Activated naive CD8-positive, alpha-beta T cell treated with anti-CD3 and anti-CD28 coated beads, Interleukin-2, amount 10 ng/mL, durations not matched to agents 7 days and 5 days (primary cell): ENCODE results near the gene MROH2A. TPM values are rescaled to one million over a fixed set of nuclear protein-coding genes. Genes with fewer than 3 reads are reported as not detected.

Experiments
- ATAC-seq: fragments of 150-1000 bp; cut with Tn5 transposase; one replicate; pipeline ENCODE4 v1.10.0; 2021; ENCODE audit warnings: low read depth, moderate library complexity
- POLR2A ChIA-PET: fragments of 350-600 bp; sonication (Branson Sonifier 250); formaldehyde crosslinking; loops from one replicate; lab custom pipeline; 2021; ENCODE audit warnings: antibody characterized with exemption; lab: Charles Lee
- DNase-seq: peaks from one replicate; pipeline ENCODE4 v3.0.0; 2021
- H3K27ac Mint-ChIP-seq: one replicate; pipeline ENCODE4 v1.8.0; 2022; ENCODE audit warnings: mild to moderate bottlenecking, mixed read lengths
- H3K27me3 Mint-ChIP-seq: one replicate; pipeline ENCODE4 v1.8.0; 2022; ENCODE audit warnings: mild to moderate bottlenecking, moderate library complexity, mixed read lengths
- H3K36me3 Mint-ChIP-seq: one replicate; pipeline ENCODE4 v1.8.0; 2021; ENCODE audit warnings: mild to moderate bottlenecking, mixed read lengths
- H3K4me1 Mint-ChIP-seq: one replicate; pipeline ENCODE4 v1.8.0; 2021; ENCODE audit warnings: mixed read lengths
- H3K4me3 Mint-ChIP-seq: one replicate; pipeline ENCODE4 v1.8.0; 2022; ENCODE audit warnings: mild to moderate bottlenecking, moderate library complexity, mixed read lengths
- H3K9me3 Mint-ChIP-seq: one replicate; pipeline ENCODE4 v1.8.0; 2021; ENCODE audit warnings: mixed read lengths
- total RNA-seq, 2 experiments: library from RNA; stranded (reverse); gene quantifications; one replicate each; pipeline ENCODE4 v1.2.3, GENCODE V29; 2021

MROH2A gene
- total RNA-seq, 2 experiments from 2014 or later, result not detected

GRCh38 chr2:233811732-233812131 is 33.6 kb downstream of the MROH2A start:
- POLR2A ChIA-PET, result no interaction called here
- no peaks in the 10 kb centered on the region for H3K4me1 Mint-ChIP-seq
- H3K27me3 Mint-ChIP-seq, result peaks cover 10% of the 10 kb centered on the region

GRCh38 chr2:233813236-233814055 is 35.3 kb downstream of the MROH2A start:
- no peaks in the 10 kb centered on the region for H3K36me3 Mint-ChIP-seq
- no peaks in the 10 kb centered on the region for H3K9me3 Mint-ChIP-seq
- no peak overlapping the region for H3K27ac Mint-ChIP-seq
- no peak for ATAC-seq
- peaks cover 3% of the 10 kb centered on the region for H3K4me1 Mint-ChIP-seq
- POLR2A ChIA-PET, result no interaction called here
- peaks cover 10% of the 10 kb centered on the region for H3K27me3 Mint-ChIP-seq
- no peak overlapping the region for H3K4me3 Mint-ChIP-seq
- no peak for DNase-seq

More at GRCh38 chr2:233811732-233812131, 33.6 kb downstream of the MROH2A start:
- no peaks in the 10 kb centered on the region for H3K9me3 Mint-ChIP-seq
- ATAC-seq, result no peak
- H3K4me3 Mint-ChIP-seq, result no peak overlapping the region
- H3K36me3 Mint-ChIP-seq, result no peaks in the 10 kb centered on the region
- no peak overlapping the region for H3K27ac Mint-ChIP-seq
- no peak for DNase-seq

- Mint-ChIP-seq H3K9me3 (no peaks in the 10 kb centered on the region), H3K4me3 (no peak overlapping the region), H3K36me3 (no peaks in the 10 kb centered on the region), H3K27me3 (peaks cover 10% of the 10 kb centered on the region), H3K27ac (no peak overlapping the region), H3K4me1 (peaks cover 3% of the 10 kb centered on the region)
- ATAC-seq (no peak), DNase-seq (no peak)
- POLR2A ChIA-PET, result no interaction called here
Measured at GRCh38 chr2:233814056-233814835, 36.1 kb downstream of the MROH2A start.

DNA sequence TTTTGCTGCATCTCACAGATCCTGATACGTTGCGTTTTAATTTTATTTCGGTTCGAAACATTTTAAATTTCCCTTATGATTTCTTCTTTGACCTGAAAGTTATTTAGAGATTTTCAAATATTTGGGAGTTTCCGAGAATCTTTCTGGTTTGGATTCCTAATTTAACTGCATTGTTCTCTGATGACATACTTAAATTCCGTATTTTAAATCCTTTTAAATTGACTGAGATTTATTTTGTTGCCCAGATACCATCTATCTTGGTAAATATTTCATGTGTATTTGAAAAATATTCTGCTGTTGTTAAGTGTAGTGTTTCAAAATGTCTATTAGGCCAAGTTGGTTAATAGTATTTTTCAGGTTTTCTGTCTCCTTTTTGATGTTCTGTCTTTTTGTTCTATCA is 37.7 kb downstream of the MROH2A start:
- DNase-seq, result no peak
- H3K4me1 Mint-ChIP-seq, result peaks cover 3% of the 10 kb centered on the region
- no peak for ATAC-seq
- H3K36me3 Mint-ChIP-seq, result no peaks in the 10 kb centered on the region
- POLR2A ChIA-PET, result no interaction called here
- H3K27me3 Mint-ChIP-seq, result peaks cover 10% of the 10 kb centered on the region
- H3K9me3 Mint-ChIP-seq, result no peaks in the 10 kb centered on the region
- no peak overlapping the region for H3K4me3 Mint-ChIP-seq
- H3K27ac Mint-ChIP-seq, result no peak overlapping the region

- POLR2A ChIA-PET, result no interaction called here
- Mint-ChIP-seq H3K27ac (no peak overlapping the region), H3K36me3 (no peaks in the 10 kb centered on the region), H3K4me3 (no peak overlapping the region), H3K9me3 (no peaks in the 10 kb centered on the region), H3K27me3 (peaks cover 10% of the 10 kb centered on the region), H3K4me1 (peaks cover 3% of the 10 kb centered on the region)
- DNase-seq, result no peak
- no peak for ATAC-seq
Measured at GRCh38 chr2:233816334-233816733, 38.2 kb downstream of the MROH2A start.

GRCh38 chr2:233816771-233817170 is 38.6 kb downstream of the MROH2A start:
- POLR2A ChIA-PET, result no interaction called here
- Mint-ChIP-seq H3K4me3 (no peak overlapping the region), H3K9me3 (no peaks in the 10 kb centered on the region), H3K4me1 (peaks cover 3% of the 10 kb centered on the region), H3K27me3 (peaks cover 10% of the 10 kb centered on the region), H3K36me3 (no peaks in the 10 kb centered on the region), H3K27ac (no peak overlapping the region)
- DNase-seq (no peak), ATAC-seq (no peak)

DNA sequence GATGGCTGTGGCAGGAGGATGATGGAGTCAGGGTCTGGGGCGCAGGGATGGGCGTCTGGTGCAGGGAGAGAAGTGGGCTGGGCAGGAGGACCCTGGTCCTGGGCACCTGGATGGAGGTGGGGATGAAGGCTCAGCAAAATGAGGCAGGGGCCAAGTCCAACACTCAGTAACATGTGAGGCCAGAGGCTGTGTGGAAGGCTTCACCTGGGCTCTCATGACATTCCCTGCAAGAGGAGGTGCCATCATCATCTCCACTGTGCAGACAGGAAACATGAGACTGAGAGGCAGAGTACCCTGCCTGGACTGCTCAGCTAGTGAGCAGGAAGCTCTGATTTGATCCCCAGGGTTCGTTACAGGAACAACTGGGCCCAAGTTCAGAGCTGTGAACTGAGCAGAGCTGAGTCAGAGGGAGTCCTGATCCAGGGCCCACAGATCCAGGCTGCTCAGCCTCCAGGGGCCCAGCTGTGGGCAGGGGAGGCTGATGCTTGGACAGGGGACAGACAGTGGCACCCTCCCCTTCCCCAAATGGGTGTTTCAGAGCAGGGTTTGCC is 39.3 kb downstream of the MROH2A start:
- Mint-ChIP-seq H3K36me3 (no peaks in the 10 kb centered on the region), H3K9me3 (no peaks in the 10 kb centered on the region), H3K4me1 (peaks cover 3% of the 10 kb centered on the region), H3K27me3 (peaks cover 10% of the 10 kb centered on the region), H3K27ac (no peak overlapping the region), H3K4me3 (no peak overlapping the region)
- ATAC-seq, result no peak
- DNase-seq, result no peak
- POLR2A ChIA-PET, result no interaction called here

- no peak overlapping the region for H3K27ac Mint-ChIP-seq
- DNase-seq, result peak; percentile 16
- H3K9me3 Mint-ChIP-seq, result no peaks in the 10 kb centered on the region
- no peak for ATAC-seq
- peaks cover 10% of the 10 kb centered on the region for H3K27me3 Mint-ChIP-seq
- no peak overlapping the region for H3K4me3 Mint-ChIP-seq
- POLR2A ChIA-PET, result no interaction called here
- H3K4me1 Mint-ChIP-seq, result peaks cover 3% of the 10 kb centered on the region
- no peaks in the 10 kb centered on the region for H3K36me3 Mint-ChIP-seq
Measured at GRCh38 chr2:233817995-233818638, 40.0 kb downstream of the MROH2A start.

GRCh38 chr2:233818639-233819621 is 40.8 kb downstream of the MROH2A start:
- peak; percentile 17 for DNase-seq
- no peak overlapping the region for H3K4me3 Mint-ChIP-seq
- POLR2A ChIA-PET, result no interaction called here
- H3K9me3 Mint-ChIP-seq, result no peaks in the 10 kb centered on the region
- peak; percentile 14 for ATAC-seq
- H3K27me3 Mint-ChIP-seq, result peaks cover 10% of the 10 kb centered on the region
- no peaks in the 10 kb centered on the region for H3K36me3 Mint-ChIP-seq
- peaks cover 3% of the 10 kb centered on the region for H3K4me1 Mint-ChIP-seq
- H3K27ac Mint-ChIP-seq, result no peak overlapping the region

GRCh38 chr2:233819884-233820773 is 42.0 kb downstream of the MROH2A start:
- Mint-ChIP-seq H3K27ac (no peak overlapping the region), H3K36me3 (no peaks in the 10 kb centered on the region), H3K4me1 (peaks cover 3% of the 10 kb centered on the region), H3K9me3 (no peaks in the 10 kb centered on the region), H3K4me3 (no peak overlapping the region), H3K27me3 (peaks cover 12% of the 10 kb centered on the region)
- DNase-seq, result peak; percentile 22
- POLR2A ChIA-PET, result no interaction called here
- ATAC-seq, result no peak

DNA sequence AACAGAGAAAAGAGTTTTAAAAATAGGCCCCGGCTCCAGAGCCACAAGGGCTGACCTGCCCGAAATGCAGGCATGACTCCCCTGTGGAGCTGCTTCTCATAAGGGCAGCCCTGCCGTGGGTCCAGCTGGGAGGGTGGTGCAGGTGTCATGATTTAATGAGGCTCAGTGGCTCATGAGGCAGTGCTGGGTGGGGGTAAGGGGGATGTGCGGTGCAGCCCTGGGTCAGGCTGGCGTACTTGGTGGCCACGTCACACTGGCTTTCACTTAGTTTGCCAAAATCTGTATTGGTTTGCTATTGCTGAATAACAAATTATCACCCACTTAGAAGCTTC is 42.6 kb downstream of the MROH2A start:
- Mint-ChIP-seq H3K4me1 (peaks cover 3% of the 10 kb centered on the region), H3K27me3 (peaks cover 9% of the 10 kb centered on the region), H3K36me3 (no peaks in the 10 kb centered on the region), H3K27ac (no peak overlapping the region), H3K9me3 (no peaks in the 10 kb centered on the region), H3K4me3 (no peak overlapping the region)
- POLR2A ChIA-PET, result no interaction called here
- DNase-seq (no peak), ATAC-seq (no peak)

DNA sequence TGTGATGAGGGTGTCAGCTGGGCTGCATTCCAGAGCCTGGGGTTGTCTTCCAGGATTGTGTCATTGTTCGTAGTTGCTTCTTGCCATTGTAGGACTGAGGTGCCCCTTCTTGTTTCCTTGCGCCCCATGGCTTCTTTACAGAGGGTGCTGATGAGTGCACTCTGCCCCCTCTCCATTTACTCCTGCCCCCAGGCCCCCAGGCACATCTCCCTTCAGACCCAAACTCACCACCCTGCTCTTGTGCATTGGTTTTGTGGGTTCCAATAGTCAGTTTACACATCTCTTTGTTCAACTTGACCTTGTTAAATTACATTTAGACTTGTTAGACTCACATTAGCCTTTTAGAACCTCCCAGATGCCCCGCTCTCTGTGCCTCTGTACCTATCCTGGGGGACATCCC is 43.1 kb downstream of the MROH2A start:
- DNase-seq, result no peak
- H3K27me3 Mint-ChIP-seq, result peaks cover 5% of the 10 kb centered on the region
- POLR2A ChIA-PET, result no interaction called here
- H3K4me1 Mint-ChIP-seq, result peaks cover 3% of the 10 kb centered on the region
- no peak for ATAC-seq
- H3K36me3 Mint-ChIP-seq, result no peaks in the 10 kb centered on the region
- H3K4me3 Mint-ChIP-seq, result no peak overlapping the region
- H3K27ac Mint-ChIP-seq, result no peak overlapping the region
- H3K9me3 Mint-ChIP-seq, result no peaks in the 10 kb centered on the region
